Measurements from ENCODE around the gene MACROD2.

GRCh38 chr20:15832512-15832911 lies 1837.2 kb downstream of the MACROD2 start:
- TF ChIP-seq POLR2A (IDR thresholded peaks at IDR 0.05) (no peak), EP300 (IDR thresholded peaks at IDR 0.05) (no peak)

All from tibial nerve (tissue), 3 donors.